Measurements from ENCODE around the gene CGNL1.

CGNL1 gene

GRCh38 chr15:57461541-57461940 is 85.2 kb downstream of the CGNL1 start:
- H3K4me3 ChIP-seq (ENCODE audit: low read depth, low read length) = no peak overlapping the region
- no peak for TF ChIP-seq CTCF (IDR thresholded peaks at IDR 0.05; ENCODE audit: low read depth, low read length)

- no peak for TF ChIP-seq CTCF (IDR thresholded peaks at IDR 0.05; ENCODE audit: low read depth, low read length)
- H3K4me3 ChIP-seq (ENCODE audit: low read depth, low read length) = no peak overlapping the region
Observed at GRCh38 chr15:57462381-57462780, 86.1 kb downstream of the CGNL1 start.

GRCh38 chr15:57463360-57463759 is 87.1 kb downstream of the CGNL1 start:
- no peak overlapping the region for H3K4me3 ChIP-seq (ENCODE audit: low read depth, low read length)
- TF ChIP-seq CTCF (IDR thresholded peaks at IDR 0.05; ENCODE audit: low read depth, low read length) = no peak

GRCh38 chr15:57464480-57464879 is 88.2 kb downstream of the CGNL1 start:
- no peak for TF ChIP-seq CTCF (IDR thresholded peaks at IDR 0.05; ENCODE audit: low read depth, low read length)

GRCh38 chr15:57468486-57468885 is 92.2 kb downstream of the CGNL1 start:
- no peak for TF ChIP-seq CTCF (IDR thresholded peaks at IDR 0.05; ENCODE audit: low read depth, low read length)
- H3K4me3 ChIP-seq (ENCODE audit: low read depth, low read length) = no peak overlapping the region

More at GRCh38 chr15:57464480-57464879, 88.2 kb downstream of the CGNL1 start:
- H3K4me3 ChIP-seq (ENCODE audit: low read depth, low read length) = no peak overlapping the region

- no peak overlapping the region for H3K4me3 ChIP-seq (ENCODE audit: low read depth, low read length)
- no peak for TF ChIP-seq CTCF (IDR thresholded peaks at IDR 0.05; ENCODE audit: low read depth, low read length)
Observed at GRCh38 chr15:57470543-57470942, 94.2 kb downstream of the CGNL1 start.

- TF ChIP-seq CTCF (IDR thresholded peaks at IDR 0.05; ENCODE audit: low read depth, low read length) = no peak
- no peak overlapping the region for H3K4me3 ChIP-seq (ENCODE audit: low read depth, low read length)
Observed at GRCh38 chr15:57472861-57473260, 96.6 kb downstream of the CGNL1 start.
